Hypothalamus (tissue), 51 donors: ENCODE measurements around the gene POLD1.
A peak's percentile ranks its signal among the peaks of the same experiment; 100 is the strongest.

Experiments used
- DNase-seq, 51 donors: peaks; one replicate each; lab custom pipeline; 2025; lab: John Stamatoyannopoulos, UW

The POLD1 gene

DNA sequence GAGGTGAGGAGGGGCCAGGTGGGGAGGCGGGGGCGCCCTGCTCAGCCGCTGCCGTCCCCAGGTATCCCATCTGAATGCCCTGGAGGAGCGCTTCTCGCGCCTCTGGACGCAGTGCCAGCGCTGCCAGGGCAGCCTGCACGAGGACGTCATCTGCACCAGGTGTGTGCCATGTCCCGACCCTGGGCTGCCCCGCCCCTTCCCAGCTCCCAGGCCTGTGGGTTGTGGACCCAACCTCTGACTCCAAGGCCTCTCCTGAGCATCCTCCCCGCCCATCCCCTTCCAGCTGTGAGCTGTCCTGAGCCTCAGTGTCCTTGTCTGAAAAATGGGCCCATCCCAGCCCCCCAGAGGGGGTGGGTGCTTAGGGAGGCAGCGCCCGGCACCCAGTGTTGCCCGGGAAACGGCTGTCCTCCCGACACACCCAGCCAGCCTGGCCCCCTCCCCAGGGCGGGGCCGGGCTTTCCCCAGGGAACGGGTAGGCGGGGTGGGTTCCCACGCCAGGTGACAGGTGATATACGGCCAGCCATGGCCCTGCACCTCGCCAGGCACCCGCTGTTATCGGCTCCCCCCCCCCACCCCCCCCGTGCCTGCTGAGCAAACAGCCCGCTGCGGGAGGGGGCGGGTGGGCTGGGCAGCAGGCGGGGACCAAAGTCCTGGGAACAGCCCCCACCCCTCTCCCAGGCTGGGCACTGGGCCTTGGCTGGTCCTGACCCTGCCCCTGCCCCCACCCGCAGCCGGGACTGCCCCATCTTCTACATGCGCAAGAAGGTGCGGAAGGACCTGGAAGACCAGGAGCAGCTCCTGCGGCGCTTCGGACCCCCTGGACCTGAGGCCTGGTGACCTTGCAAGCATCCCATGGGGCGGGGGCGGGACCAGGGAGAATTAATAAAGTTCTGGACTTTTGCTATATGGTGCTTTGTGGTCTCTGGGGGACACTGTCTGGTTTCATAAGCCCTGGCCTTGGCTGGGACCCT, 33.2 kb downstream of the POLD1 start:
- DNase-seq = no peak

DNA sequence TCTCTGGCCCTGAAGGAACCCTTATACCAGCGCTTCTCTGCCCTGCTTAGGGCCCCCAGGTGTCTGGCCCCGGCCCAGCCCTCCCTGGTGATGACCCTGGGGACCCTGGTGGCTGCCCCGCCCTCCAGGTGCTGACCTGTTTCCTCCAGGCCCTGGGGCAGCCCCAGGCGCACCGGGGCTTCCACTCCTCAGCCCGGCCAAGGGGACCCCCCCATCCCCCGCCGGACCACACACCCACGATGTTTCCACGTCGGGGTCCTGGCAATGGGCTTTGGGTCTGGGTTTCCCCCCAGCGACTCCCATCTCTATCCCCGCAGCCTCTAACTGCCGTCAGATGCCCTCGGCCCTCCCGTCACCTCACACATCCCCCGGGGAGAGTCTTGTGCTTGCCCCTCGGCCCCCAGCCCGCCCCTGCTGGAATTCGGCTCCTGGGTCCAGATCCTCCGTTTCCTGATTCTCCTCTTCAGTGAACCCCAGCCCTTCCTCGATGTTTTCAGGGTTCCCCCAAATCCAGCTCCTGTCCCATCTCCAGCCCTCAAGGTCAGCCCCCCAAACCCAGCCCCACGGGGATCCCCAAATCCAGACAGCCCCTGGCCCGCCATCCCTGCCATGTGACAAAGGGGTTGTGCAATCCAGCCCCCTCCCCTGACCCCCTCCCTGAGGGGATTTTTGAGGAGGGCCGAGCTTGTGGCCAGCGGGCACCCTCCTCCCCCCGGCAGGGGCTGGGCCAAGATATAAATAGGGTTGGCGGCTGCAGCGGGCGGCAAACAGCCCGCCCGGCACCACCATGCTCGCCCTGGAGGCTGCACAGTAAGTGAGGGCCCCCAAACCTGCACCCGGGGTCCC, 34.3 kb downstream of the POLD1 start, which contains the start of gene SPIB:
TSS of gene SPIB (plus strand) at position 763 of the 846 bp plus-strand sequence. CDS start at position 788, 25 bp downstream.
- no peak for DNase-seq

DNA sequence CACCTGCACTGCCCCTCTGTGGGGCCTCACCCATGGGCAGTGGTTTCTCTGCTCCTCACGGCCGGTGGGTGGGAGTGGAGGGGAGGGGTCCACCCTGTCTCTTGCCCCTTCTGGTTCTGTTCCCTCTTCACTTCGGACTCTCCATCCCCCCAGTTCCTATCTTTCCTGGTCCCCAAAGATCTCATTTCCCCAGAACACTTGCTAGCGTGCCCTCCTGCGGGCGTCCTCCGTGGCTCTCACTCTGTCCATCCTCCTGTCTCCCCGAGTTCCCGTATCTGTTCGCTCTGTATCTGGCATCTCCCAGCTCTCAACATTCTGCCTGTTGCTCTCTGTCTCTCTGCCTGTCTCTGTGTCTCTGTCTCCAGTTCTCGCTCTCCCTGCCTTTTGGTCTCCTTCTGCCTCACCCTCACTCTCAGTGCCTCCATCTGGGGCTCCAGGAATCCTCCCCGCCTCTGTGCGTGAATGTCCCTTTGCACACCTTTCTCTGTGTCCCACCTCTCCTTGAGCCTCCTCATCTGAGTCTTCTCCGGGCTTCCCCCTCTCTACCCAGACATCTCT, 35.0 kb downstream of the POLD1 start:
- DNase-seq = no peak

DNA sequence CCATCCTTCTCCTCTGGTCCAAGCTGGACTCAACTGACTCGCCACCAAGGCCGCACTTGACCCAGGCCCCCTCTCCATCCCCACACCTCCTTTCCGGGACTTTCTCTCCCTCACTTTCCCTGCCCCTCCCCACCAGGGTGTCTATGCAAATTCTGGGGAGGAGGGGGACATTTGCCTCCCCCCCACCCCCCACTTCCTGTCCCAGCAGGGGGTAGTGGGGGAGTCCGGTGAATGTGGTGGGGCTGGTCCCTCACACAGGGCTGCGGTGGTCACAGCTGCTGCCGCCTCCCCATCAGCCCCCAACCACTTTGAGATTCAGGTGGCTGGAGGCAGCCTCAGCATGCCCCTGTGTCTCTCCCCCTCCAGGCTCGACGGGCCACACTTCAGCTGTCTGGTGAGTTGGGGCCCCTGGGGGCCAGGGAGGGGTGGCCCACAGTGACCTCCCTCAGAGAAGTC, 35.5 kb downstream of the POLD1 start:
- no peak for DNase-seq

- no peak for DNase-seq
Measured at GRCh38 chr19:50420127-50420526, 36.0 kb downstream of the POLD1 start.

GRCh38 chr19:50420808-50421207, 36.7 kb downstream of the POLD1 start:
- no peak for DNase-seq

GRCh38 chr19:50422397-50423278, 38.5 kb downstream of the POLD1 start:
- DNase-seq = no peak

GRCh38 chr19:50423279-50424113, 39.3 kb downstream of the POLD1 start:
- DNase-seq = no peak

- no peak for DNase-seq
Measured at GRCh38 chr19:50425581-50425980, 41.4 kb downstream of the POLD1 start.

DNA sequence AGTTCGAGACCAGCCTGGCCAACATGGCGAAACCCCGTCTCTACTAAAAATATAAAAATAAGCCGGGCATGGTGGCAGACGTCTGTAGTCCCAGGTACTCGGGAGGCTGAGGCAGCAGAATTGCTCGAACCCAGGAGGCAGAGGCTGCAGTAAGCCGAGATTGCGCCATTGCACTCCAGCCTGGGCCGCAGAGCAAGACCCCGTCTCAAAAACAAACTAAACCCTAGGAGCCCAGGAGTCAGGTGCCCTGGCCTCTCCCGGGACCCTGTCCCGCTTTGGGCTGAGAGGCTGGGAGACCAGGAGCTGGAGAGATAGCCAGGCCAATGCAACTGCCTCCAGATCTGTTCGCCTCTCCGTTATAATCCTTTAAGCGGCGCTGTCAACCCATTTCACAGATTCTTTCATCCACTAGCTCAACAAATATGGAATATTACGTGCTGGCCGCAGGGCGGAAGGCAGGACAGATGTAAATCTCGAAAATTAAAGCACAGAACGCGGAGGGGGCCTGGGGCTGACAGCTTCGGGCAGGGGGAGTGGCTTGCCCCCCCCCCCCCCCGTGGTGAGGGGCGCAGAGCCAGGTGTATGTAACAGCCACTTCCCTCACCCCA, 43.3 kb downstream of the POLD1 start:
- DNase-seq = no peak

GRCh38 chr19:50427997-50428425, 43.9 kb downstream of the POLD1 start:
- DNase-seq = peak in 49 of 51 donors; percentile 2 to 89 (median 61)

GRCh38 chr19:50428772-50429463, 44.8 kb downstream of the POLD1 start:
- DNase-seq = no peak

DNA sequence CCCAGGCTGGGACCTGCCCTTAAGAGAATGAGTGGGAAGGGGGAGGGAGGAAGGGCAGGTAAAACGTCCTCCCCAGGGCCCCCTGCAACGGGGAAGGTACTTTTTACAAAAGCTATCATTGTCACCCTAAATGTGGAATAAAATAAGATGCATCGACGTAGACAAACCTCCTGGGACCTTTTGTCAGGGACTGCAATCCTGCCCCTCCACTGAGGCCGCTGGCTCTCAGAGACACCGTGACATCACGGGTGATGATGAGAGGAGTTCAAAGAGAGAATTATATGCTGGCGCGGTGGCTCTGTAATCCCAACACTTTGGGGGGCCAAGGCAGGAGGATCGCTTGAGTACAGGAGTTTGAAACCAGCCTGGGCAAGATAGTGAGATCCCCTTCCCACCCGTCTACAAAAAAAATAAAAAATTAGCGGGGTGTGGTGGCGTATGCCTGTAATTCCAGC, 46.8 kb downstream of the POLD1 start:
- DNase-seq = no peak

DNA sequence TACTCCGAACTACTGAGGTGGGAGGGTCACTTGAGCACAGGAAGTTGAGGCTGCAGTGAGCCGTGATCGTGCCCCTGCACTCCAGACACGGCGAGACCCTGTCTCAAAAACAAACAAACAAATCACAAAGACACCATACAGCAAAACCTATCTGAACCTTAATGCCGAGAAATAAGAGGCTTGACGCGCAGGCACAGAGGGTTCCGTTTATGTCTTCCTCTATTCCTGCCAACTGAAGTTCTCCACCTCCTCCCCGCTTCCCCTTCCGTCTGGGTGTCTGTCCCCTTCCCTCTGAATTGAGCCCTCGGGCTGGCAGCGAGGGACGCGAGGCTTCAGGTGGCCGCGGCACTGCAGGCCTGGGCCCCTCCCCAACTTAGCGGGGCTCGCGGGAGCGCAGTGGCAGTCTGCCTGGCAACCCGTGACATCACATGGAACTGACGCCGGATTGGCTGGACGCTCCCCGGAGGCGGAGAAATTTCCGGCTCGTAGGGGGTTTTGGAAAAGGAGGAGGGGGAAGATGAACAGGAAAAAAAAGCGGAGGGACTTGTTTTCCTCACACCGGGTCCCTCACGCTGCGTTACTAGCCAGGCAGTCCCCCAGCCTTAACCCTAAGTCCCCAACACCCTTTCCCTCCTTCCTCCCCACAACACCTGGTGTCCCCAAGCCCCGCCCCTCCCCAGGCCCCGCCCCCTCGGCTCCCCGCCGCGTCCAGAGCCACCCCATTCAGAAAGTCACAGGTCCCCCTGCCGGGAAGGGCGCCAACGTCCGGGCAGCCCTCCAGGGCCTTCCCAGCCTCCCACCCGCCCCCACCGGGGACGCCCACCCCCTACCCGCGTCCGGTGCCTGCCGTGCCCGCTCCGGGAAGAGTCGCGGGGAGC, 47.4 kb downstream of the POLD1 start:
- peak; percentile 23 to 87 (median 70) for DNase-seq

DNA sequence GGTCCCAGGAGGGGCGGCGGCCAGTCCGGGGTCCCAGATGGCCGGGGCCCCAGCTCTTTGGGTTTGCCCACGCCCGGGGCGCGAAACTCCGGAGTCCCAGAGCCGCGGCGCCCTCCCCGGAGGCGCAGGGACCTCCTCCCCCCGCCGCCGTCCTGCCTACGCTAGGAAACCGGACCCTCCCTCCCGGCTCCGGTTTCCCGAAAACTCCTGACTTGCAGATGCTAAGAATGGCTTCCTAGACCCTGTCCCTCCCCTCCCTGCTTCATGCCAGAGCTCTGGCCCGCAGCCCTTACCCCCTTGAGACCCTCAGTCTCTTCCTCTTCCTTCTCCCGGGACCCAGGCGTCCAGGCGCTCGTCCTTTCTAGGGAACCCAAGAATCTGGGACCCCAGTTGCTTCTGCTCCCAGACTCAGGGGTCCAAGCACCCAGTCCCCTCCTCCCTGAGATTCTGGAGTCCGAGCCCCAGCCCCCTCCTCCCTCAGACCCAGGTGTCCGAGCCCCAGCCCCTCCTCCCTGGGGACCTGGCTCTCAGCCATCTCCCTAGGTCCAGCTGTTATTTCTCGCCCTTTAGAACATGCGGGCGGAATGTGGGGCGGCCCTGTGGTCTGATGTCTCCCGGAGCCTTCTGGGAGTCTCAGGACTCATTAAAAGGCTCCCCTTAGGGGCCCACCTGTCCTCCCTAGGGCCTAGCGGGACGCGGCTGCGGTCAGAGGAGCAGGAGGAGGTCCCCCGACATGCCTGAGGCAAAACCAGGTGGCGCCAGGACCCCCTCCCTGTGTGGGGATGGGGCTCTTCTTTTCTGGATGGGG, 48.3 kb downstream of the POLD1 start, which contains the start of gene MYBPC2:
TSS of gene MYBPC2 (plus strand) at position 672 of the 808 bp plus-strand sequence. CDS start at position 734, 62 bp downstream.
- peak in 2 of 51 donors; percentile 13 to 33 for DNase-seq
